Mammary epithelial cell (primary cell): ENCODE data around the gene EP400.

Experiments
- CTCF ChIP-seq, 2 donors: IDR thresholded peaks in 1 of 2; conservative IDR thresholded peaks in 1 of 2; 2 replicates each; pipeline ENCODE4 v1.5.1; 2011 to 2012; ENCODE audit warnings: inconsistent platforms in 2 of 2, low read length in 2 of 2, mild to moderate bottlenecking in 2 of 2, control low read depth in 1 of 2, low read depth in 1 of 2; ENCODE audit not compliant: insufficient read depth in 1 of 2; ENCODE audit errors: extremely low read depth in 1 of 2
- EZH2 ChIP-seq: IDR thresholded peaks from 2 replicates; pipeline ENCODE4 v1.6.1; 2012; ENCODE audit warnings: low read length, inconsistent platforms, borderline replicate concordance

- TF ChIP-seq CTCF (conservative IDR thresholded peaks at IDR 0.05 in 1 of 2, IDR thresholded peaks at IDR 0.05 in 1 of 2; ENCODE audit: extremely low read depth in 1 of 2, insufficient read depth in 1 of 2, low read depth in 1 of 2, low read length in 2 of 2) (no peak), EZH2 (no peak)
Measured at GRCh38 chr12:132127041-132127440, 177.3 kb downstream of the EP400 start.
